DOHH2 (cell line): Measurements from ENCODE around the gene KCNN2.
A peak's percentile ranks its signal among the peaks of the same experiment; 100 is the strongest.

Experiments
- H3F3A ChIP-seq: fragments of 200-600 bp; sonication (generic), shearing (Covaris generic); 2 replicates; pipeline ENCODE4 v1.6.0; 2016; ENCODE audit warnings: antibody characterized with exemption, mild to moderate bottlenecking; ENCODE audit not compliant: control insufficient read depth, insufficient read depth
- H3K27ac ChIP-seq: fragments of 200-600 bp; sonication (generic); 2 replicates; pipeline ENCODE4 v1.5.1; 2014; ENCODE audit warnings: low read depth, mild to moderate bottlenecking, low read length, moderate library complexity
- H3K27me3 ChIP-seq: fragments of 200-600 bp; sonication (generic); 2 replicates; pipeline ENCODE4 v1.6.1; 2014; ENCODE audit warnings: mild to moderate bottlenecking, low read length, mixed read lengths; ENCODE audit not compliant: control insufficient read depth
- H3K36me3 ChIP-seq: fragments of 200-600 bp; sonication (generic); 2 replicates; pipeline ENCODE4 v1.6.1; 2014; ENCODE audit warnings: mild to moderate bottlenecking, low read length, moderate library complexity, mixed read lengths; ENCODE audit not compliant: control insufficient read depth
- H3K4me1 ChIP-seq: fragments of 200-600 bp; sonication (generic); 2 replicates; pipeline ENCODE4 v1.6.1; 2014; ENCODE audit warnings: mild to moderate bottlenecking, low read length, mixed read lengths; ENCODE audit not compliant: control insufficient read depth
- H3K4me2 ChIP-seq: fragments of 200-600 bp; sonication (generic); 2 replicates; pipeline ENCODE4 v1.6.0; 2014; ENCODE audit warnings: mild to moderate bottlenecking, low read length, moderate library complexity
- H3K4me3 ChIP-seq: fragments of 200-600 bp; sonication (generic); 2 replicates; pipeline ENCODE4 v1.5.1; 2014; ENCODE audit warnings: mild to moderate bottlenecking, low read length, mixed read lengths
- H3K79me2 ChIP-seq: fragments of 200-600 bp; sonication (generic); 2 replicates; pipeline ENCODE4 v1.6.1; 2014; ENCODE audit warnings: mild to moderate bottlenecking, low read length, mixed read lengths; ENCODE audit not compliant: control insufficient read depth
- H3K9me2 ChIP-seq: fragments of 200-600 bp; sonication (generic); replicated peaks from 2 replicates; pipeline ENCODE4 v1.6.1; 2014; ENCODE audit warnings: mild to moderate bottlenecking, low read length, mixed read lengths; ENCODE audit not compliant: control insufficient read depth
- H3K9me3 ChIP-seq: fragments of 200-600 bp; sonication (generic); 2 replicates; pipeline ENCODE4 v1.6.1; 2014; ENCODE audit warnings: antibody characterized with exemption, low read length, mixed read lengths; ENCODE audit not compliant: control insufficient read depth, insufficient read depth
- H4K20me1 ChIP-seq: fragments of 200-600 bp; sonication (generic); 2 replicates; pipeline ENCODE4 v1.6.0; 2014; ENCODE audit warnings: low read depth, mild to moderate bottlenecking, antibody characterized with exemption, low read length, moderate library complexity; ENCODE audit not compliant: control insufficient read depth, insufficient read depth
- EZH2phosphoT487 ChIP-seq: fragments of 200-600 bp; sonication (generic); IDR thresholded peaks from 2 replicates; pipeline ENCODE4 v1.6.1; 2017; ENCODE audit warnings: borderline replicate concordance, mild to moderate bottlenecking, antibody characterized with exemption, low read length, moderate library complexity, mixed read lengths
- TF ChIP-seq, protein P1 (sequence below): fragments of 200-600 bp; sonication (generic); IDR thresholded peaks from one replicate; pipeline ENCODE4 v1.5.1; 2014; ENCODE audit warnings: antibody characterized with exemption, mild to moderate bottlenecking, low read depth, low read length; ENCODE audit not compliant: poor library complexity, severe bottlenecking

Gene KCNN2

DNA sequence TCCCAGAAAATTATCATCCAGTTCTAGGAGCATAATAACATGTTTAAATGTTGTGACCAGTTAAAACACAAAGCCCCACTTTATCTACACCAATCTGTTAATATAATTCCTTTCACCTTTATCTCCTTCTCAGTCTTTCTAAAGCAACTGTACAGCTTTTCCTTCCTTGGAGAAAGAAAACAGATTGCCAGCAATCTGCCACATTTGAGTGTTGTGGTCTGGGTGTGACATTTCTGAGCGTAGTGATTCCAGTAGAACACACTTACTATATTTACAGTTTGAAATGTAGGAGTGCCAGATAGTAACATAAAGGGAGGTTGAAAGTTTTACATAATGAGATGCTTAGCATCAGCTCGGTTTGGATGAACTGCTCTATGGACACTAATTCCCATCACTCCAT, 76.1 kb downstream of the KCNN2 start:
- Histone ChIP-seq H3K9me2 (no peaks in the 10 kb centered on the region), H3K9me3 (no peaks in the 10 kb centered on the region), H3K4me2 (no peak overlapping the region), H3K4me3 (no peak overlapping the region), H3K79me2 (no peaks in the 10 kb centered on the region), H3F3A (no peaks in the 10 kb centered on the region), H3K27me3 (peaks cover 7% of the 10 kb centered on the region; the same call in 1 of the 2 replicates), H4K20me1 (no peaks in the 10 kb centered on the region), H3K4me1 (no peaks in the 10 kb centered on the region), H3K36me3 (no peaks in the 10 kb centered on the region), H3K27ac (no peak overlapping the region)
- no peak for TF ChIP-seq EZH2phosphoT487
- TF ChIP-seq, protein P1, sequence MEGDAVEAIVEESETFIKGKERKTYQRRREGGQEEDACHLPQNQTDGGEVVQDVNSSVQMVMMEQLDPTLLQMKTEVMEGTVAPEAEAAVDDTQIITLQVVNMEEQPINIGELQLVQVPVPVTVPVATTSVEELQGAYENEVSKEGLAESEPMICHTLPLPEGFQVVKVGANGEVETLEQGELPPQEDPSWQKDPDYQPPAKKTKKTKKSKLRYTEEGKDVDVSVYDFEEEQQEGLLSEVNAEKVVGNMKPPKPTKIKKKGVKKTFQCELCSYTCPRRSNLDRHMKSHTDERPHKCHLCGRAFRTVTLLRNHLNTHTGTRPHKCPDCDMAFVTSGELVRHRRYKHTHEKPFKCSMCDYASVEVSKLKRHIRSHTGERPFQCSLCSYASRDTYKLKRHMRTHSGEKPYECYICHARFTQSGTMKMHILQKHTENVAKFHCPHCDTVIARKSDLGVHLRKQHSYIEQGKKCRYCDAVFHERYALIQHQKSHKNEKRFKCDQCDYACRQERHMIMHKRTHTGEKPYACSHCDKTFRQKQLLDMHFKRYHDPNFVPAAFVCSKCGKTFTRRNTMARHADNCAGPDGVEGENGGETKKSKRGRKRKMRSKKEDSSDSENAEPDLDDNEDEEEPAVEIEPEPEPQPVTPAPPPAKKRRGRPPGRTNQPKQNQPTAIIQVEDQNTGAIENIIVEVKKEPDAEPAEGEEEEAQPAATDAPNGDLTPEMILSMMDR = no peak

DNA sequence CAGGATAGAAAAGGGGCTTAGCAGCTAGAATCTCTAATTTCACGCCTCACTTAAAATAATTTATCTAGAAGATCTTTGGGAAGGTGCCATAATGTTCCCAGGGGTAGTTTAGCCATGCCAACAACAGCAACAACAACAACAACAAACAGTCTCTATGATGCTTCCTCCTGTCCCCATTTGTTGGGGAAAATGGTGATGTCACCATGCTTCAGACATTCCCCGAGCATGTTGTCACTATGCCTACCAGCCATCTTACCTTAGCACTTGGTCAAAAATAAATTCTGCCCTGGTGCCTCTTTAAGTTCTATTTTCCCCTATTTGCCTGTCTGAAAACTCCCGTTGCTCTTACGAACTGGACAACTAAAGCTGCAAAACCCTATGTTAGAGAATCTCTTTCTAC, 76.6 kb downstream of the KCNN2 start:
- Histone ChIP-seq H3K27me3 (peaks cover 7% of the 10 kb centered on the region; the same call in 1 of the 2 replicates), H3K79me2 (no peaks in the 10 kb centered on the region), H3K9me3 (no peaks in the 10 kb centered on the region), H3K4me3 (no peak overlapping the region), H3K27ac (no peak overlapping the region), H3K4me1 (no peaks in the 10 kb centered on the region), H3K9me2 (no peaks in the 10 kb centered on the region), H3K36me3 (no peaks in the 10 kb centered on the region), H4K20me1 (no peaks in the 10 kb centered on the region), H3K4me2 (no peak overlapping the region), H3F3A (no peaks in the 10 kb centered on the region)
- TF ChIP-seq EZH2phosphoT487 = no peak
- TF ChIP-seq, protein P1 = no peak

DNA sequence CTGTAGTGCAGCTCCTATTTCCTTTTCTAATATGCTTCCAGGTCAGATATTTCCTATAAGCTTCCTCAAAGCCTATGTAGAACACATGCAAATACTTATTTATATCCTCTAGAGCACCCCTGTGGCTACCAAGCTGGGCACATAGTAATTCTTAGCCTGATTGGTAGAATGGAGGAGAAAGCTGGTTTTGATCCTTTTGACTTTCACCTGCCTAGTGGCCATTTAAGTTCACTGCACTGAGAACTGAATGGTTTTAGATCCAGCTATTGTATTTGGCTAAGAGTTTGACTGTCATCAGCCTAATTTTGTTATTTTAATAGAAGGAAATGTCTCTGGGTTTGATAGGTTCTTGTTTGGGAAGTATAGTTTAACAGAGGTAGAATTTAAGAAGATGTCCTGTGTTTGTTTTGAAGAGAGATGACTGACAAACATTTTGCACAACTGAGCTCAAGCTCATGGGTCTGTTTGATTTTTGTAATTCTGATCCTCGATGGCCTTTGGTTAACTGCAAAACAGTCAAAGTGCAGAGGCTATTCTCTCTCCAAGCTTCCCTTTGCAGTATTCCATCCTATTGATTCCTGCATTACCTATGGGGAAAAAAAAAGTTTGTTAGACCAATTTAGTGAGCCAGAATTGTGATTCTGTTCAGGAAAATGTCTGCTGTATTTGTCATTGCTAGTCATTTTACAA, 85.4 kb downstream of the KCNN2 start:
- Histone ChIP-seq H3K27me3 (peaks cover 9% of the 10 kb centered on the region), H3K9me2 (no peaks in the 10 kb centered on the region), H3F3A (no peaks in the 10 kb centered on the region), H3K36me3 (no peaks in the 10 kb centered on the region), H3K79me2 (no peaks in the 10 kb centered on the region), H3K4me1 (no peaks in the 10 kb centered on the region), H3K9me3 (no peaks in the 10 kb centered on the region), H3K4me2 (no peak overlapping the region), H3K4me3 (no peak overlapping the region), H4K20me1 (no peaks in the 10 kb centered on the region), H3K27ac (no peak overlapping the region)
- TF ChIP-seq, protein P1 = peak; percentile 34
- no peak for TF ChIP-seq EZH2phosphoT487
